Common myeloid progenitor, CD34-positive (primary cell): Measurements from ENCODE around the gene TNRC6B.
"Not testable (repeated sequence)": the region's sequence is repeated elsewhere in the genome, so short reads cannot be mapped to it uniquely, and the experiment has no call there.

Source experiments
- CTCF ChIA-PET: fragments of 350-600 bp; sonication (Branson Sonifier 250); formaldehyde crosslinking; loops from one replicate; lab custom pipeline; 2021; ENCODE audit warnings: antibody characterized with exemption; lab: Charles Lee
- POLR2A ChIA-PET: fragments of 350-600 bp; sonication (Branson Sonifier 250); formaldehyde crosslinking; loops from one replicate; lab custom pipeline; 2021; ENCODE audit warnings: antibody characterized with exemption; lab: Charles Lee
- DNase-seq, 3 donors: peaks; one replicate each; pipeline versions ENCODE4 v3.0.0 to v3.0.0-alpha.2; 2013
- H3K27ac ChIP-seq, 2 experiments: 1 replicate in 1 of 2; 2 replicates in 1 of 2; pipeline ENCODE4 v1.7.0; 2013; ENCODE audit warnings: inconsistent platforms in 2 of 2, low read length in 2 of 2, mild to moderate bottlenecking in 2 of 2, low read depth in 1 of 2, moderate library complexity in 1 of 2; ENCODE audit not compliant: severe bottlenecking in 2 of 2, insufficient read depth in 1 of 2, poor library complexity in 1 of 2
- H3K27me3 ChIP-seq, 5 experiments: replicated peaks in 2 of 5; 1 replicate in 3 of 5; 2 replicates in 2 of 5; pipeline versions ENCODE4 v1.6.1 to v1.7.0; 2013; ENCODE audit warnings: low read length in 4 of 5, mild to moderate bottlenecking in 2 of 5, moderate library complexity in 2 of 5, inconsistent platforms in 1 of 5; ENCODE audit not compliant: insufficient read depth in 5 of 5, control insufficient read depth in 4 of 5
- H3K36me3 ChIP-seq, 4 experiments: 1 replicate in 2 of 4; 2 replicates in 2 of 4; pipeline versions ENCODE4 v1.6.1 to v1.7.0; 2013; ENCODE audit warnings: low read length in 3 of 4, control low read depth in 1 of 4, mild to moderate bottlenecking in 1 of 4; ENCODE audit not compliant: control insufficient read depth in 4 of 4, insufficient read depth in 4 of 4
- H3K4me1 ChIP-seq, 4 experiments: 1 replicate in 3 of 4; 2 replicates in 1 of 4; pipeline versions ENCODE4 v1.6.1 to v1.7.1; 2013; ENCODE audit warnings: low read length in 3 of 4, mild to moderate bottlenecking in 3 of 4, control low read depth in 1 of 4, inconsistent platforms in 1 of 4, moderate library complexity in 1 of 4; ENCODE audit not compliant: control insufficient read depth in 4 of 4, insufficient read depth in 4 of 4; ENCODE audit errors: control extremely low read depth in 1 of 4
- H3K4me3 ChIP-seq, 7 experiments: 1 replicate in 4 of 7; 2 replicates in 3 of 7; pipeline versions ENCODE4 v1.5.1 to v1.7.0; 2013; ENCODE audit warnings: mild to moderate bottlenecking in 7 of 7, low read length in 6 of 7, moderate library complexity in 6 of 7, inconsistent platforms in 2 of 7, low read depth in 2 of 7, control low read depth in 1 of 7; ENCODE audit not compliant: insufficient read depth in 4 of 7, control insufficient read depth in 1 of 7; ENCODE audit errors: extremely low read depth in 1 of 7
- H3K9me3 ChIP-seq, 5 experiments: 1 replicate in 4 of 5; 2 replicates in 1 of 5; pipeline versions ENCODE4 v1.6.1 to v1.7.1; 2013; ENCODE audit warnings: low read length in 4 of 5, mild to moderate bottlenecking in 2 of 5, inconsistent platforms in 1 of 5, low read depth in 1 of 5, moderate library complexity in 1 of 5; ENCODE audit not compliant: control insufficient read depth in 4 of 5, insufficient read depth in 2 of 5; ENCODE audit errors: control extremely low read depth in 1 of 5
- WGBS: methylation state at CpG from one replicate; pipeline ENCODE4 v1.1.5; 2013; ENCODE audit not compliant: insufficient coverage; 5-methylcytosine and 5-hydroxymethylcytosine counted together

Gene TNRC6B

GRCh38 chr22:40218152-40218551 is 40.4 kb downstream of the TNRC6B start:
- peaks cover 4 to 37% (median 22%) of the 10 kb centered on the region in 4 experiments for H3K4me1 ChIP-seq
- ChIA-PET POLR2A (no interaction called here), CTCF (no interaction called here)
- H3K9me3 ChIP-seq, result no peaks in the 10 kb centered on the region
- H3K4me3 ChIP-seq, result no peak overlapping the region
- DNase-seq, result no peak
- H3K27me3 ChIP-seq, result no peaks in the 10 kb centered on the region
- H3K36me3 ChIP-seq, result peaks cover 3 to 10% (median 5%) of the 10 kb centered on the region in 4 experiments
- WGBS, result 100% methylated on average over 2 of the region's 4 CpGs
- H3K27ac ChIP-seq, result no peak overlapping the region

- ChIA-PET POLR2A (no interaction called here), CTCF (interaction anchor here (1.5 kb wide), 1 partner anchor 10 kb away, joined by 5 read pairs; no protein-coding TSS in a partner anchor)
- Histone ChIP-seq H3K36me3 (peaks cover 3 to 10% (median 5%) of the 10 kb centered on the region in 4 experiments), H3K4me1 (peaks cover 4 to 32% (median 17%) of the 10 kb centered on the region in 4 experiments), H3K27ac (no peak overlapping the region), H3K27me3 (no peaks in the 10 kb centered on the region), H3K4me3 (no peak overlapping the region), H3K9me3 (no peaks in the 10 kb centered on the region)
- 100% methylated on average over 4 of the region's 6 CpGs for WGBS
- no peak for DNase-seq
Measured at GRCh38 chr22:40218723-40219294, 41.1 kb downstream of the TNRC6B start.

GRCh38 chr22:40220316-40221054 is 42.8 kb downstream of the TNRC6B start:
- Histone ChIP-seq H3K4me1 (peaks cover 3 to 20% (median 6%) of the 10 kb centered on the region in 4 experiments), H3K36me3 (peaks cover 3 to 14% (median 6%) of the 10 kb centered on the region in 4 experiments), H3K9me3 (no peaks in the 10 kb centered on the region), H3K27ac (no peak overlapping the region), H3K4me3 (no peak overlapping the region), H3K27me3 (no peaks in the 10 kb centered on the region)
- CTCF ChIA-PET, result interaction anchor here (1.2 to 1.5 kb wide), 3 partner anchors 9 to 23 kb away, joined by 3 to 6 read pairs (median 5); no protein-coding TSS in a partner anchor
- WGBS, result 97% methylated on average over 5 of the region's 8 CpGs
- no peak for DNase-seq
- POLR2A ChIA-PET, result no interaction called here

GRCh38 chr22:40221055-40221414 is 43.3 kb downstream of the TNRC6B start:
- no peak for DNase-seq
- Histone ChIP-seq H3K27me3 (no peaks in the 10 kb centered on the region), H3K36me3 (peaks cover 3 to 10% (median 6%) of the 10 kb centered on the region in 4 experiments), H3K27ac (no peak overlapping the region), H3K9me3 (no peaks in the 10 kb centered on the region), H3K4me3 (no peak overlapping the region), H3K4me1 (peaks cover 0 to 15% (median 2%) of the 10 kb centered on the region in 4 experiments)
- CTCF ChIA-PET, result interaction anchor here (1.2 to 1.4 kb wide), 2 partner anchors 21 to 22 kb away, joined by 3 to 6 read pairs; no protein-coding TSS in a partner anchor
- 82% methylated on average over 3 of the region's 5 CpGs for WGBS
- POLR2A ChIA-PET, result no interaction called here

- H3K9me3 ChIP-seq, H3K4me3 ChIP-seq, H3K4me1 ChIP-seq, H3K27me3 ChIP-seq, DNase-seq, CTCF ChIA-PET, H3K36me3 ChIP-seq, H3K27ac ChIP-seq: not testable (repeated sequence)
- POLR2A ChIA-PET, result interaction anchor here (0.7 kb wide), 1 partner anchor 63 kb away, joined by 3 read pairs; no protein-coding TSS in a partner anchor
- 94% methylated on average over 7 of the region's 8 CpGs for WGBS
Measured at GRCh38 chr22:40222979-40223378, 45.3 kb downstream of the TNRC6B start.

GRCh38 chr22:40224702-40225101 is 47.0 kb downstream of the TNRC6B start:
- no peak overlapping the region for H3K4me3 ChIP-seq
- no peak overlapping the region for H3K27ac ChIP-seq
- H3K9me3 ChIP-seq, result no peaks in the 10 kb centered on the region
- no peaks in the 10 kb centered on the region for H3K27me3 ChIP-seq
- H3K36me3 ChIP-seq, result peaks cover 7 to 12% (median 8%) of the 10 kb centered on the region in 4 experiments
- POLR2A ChIA-PET, result interaction anchor here (1.1 kb wide), 1 partner anchor 369 kb away, joined by 4 read pairs; no protein-coding TSS in a partner anchor
- H3K4me1 ChIP-seq, result no peaks in the 10 kb centered on the region
- no CpG with 5 or more reads among the region's 6 CpGs for WGBS
- DNase-seq, result no peak
- CTCF ChIA-PET, result interaction anchor here (0.5 kb wide), 1 partner anchor 423 kb away, joined by 3 read pairs; no protein-coding TSS in a partner anchor

GRCh38 chr22:40226620-40227019 is 48.9 kb downstream of the TNRC6B start:
- Histone ChIP-seq H3K4me3 (no peak overlapping the region), H3K36me3 (peaks cover 4 to 17% (median 10%) of the 10 kb centered on the region in 4 experiments), H3K9me3 (no peaks in the 10 kb centered on the region), H3K27me3 (no peaks in the 10 kb centered on the region), H3K27ac (no peak overlapping the region), H3K4me1 (no peaks in the 10 kb centered on the region)
- CTCF ChIA-PET, result interaction anchor here (1.1 kb wide), 2 partner anchors 35 to 110 kb away, joined by 3 read pairs; no protein-coding TSS in a partner anchor
- no peak for DNase-seq
- POLR2A ChIA-PET, result no interaction called here
